H1 (cell line): ENCODE measurements around the gene TNN.

Source experiments
- CEBPB ChIP-seq: IDR thresholded peaks from 2 replicates; pipeline ENCODE4 v1.6.1; 2012; ENCODE audit warnings: low read depth, low read length
- CTCF ChIP-seq, 3 experiments: IDR thresholded peaks; 1 replicate in 2 of 3; 2 replicates in 1 of 3; pipeline versions ENCODE4 v1.5.1 to v1.6.1; 2011; ENCODE audit warnings: low read length in 3 of 3, mild to moderate bottlenecking in 3 of 3, inconsistent platforms in 2 of 3, low read depth in 1 of 3, moderate library complexity in 1 of 3; ENCODE audit not compliant: insufficient read depth in 1 of 3; ENCODE audit errors: control extremely low read depth in 1 of 3
- EZH2 ChIP-seq: fragments of 200-600 bp; sonication (generic); IDR thresholded peaks from 2 replicates; pipeline ENCODE4 v1.7.1; 2012; ENCODE audit warnings: low read depth, mild to moderate bottlenecking, moderate library complexity, low read length, inconsistent platforms; ENCODE audit not compliant: severe bottlenecking
- GTF2F1 ChIP-seq: IDR thresholded peaks from 2 replicates; pipeline ENCODE4 v1.6.1; 2012; ENCODE audit warnings: low read depth, low read length, improper control_type of control experiment, borderline replicate concordance
- HDAC6 ChIP-seq: IDR thresholded peaks from one replicate; pipeline ENCODE4 v1.7.1; 2012; ENCODE audit warnings: low read depth, mild to moderate bottlenecking, inconsistent platforms, low read length, moderate library complexity
- JUND ChIP-seq: IDR thresholded peaks from 2 replicates; pipeline ENCODE4 v1.6.1; 2011; ENCODE audit warnings: mild to moderate bottlenecking, improper control_type of control experiment, low read length
- KDM1A ChIP-seq: fragments of 200-600, 300-600 bp; sonication (generic); IDR thresholded peaks from 2 replicates; pipeline ENCODE4 v1.7.1; 2016; ENCODE audit warnings: mild to moderate bottlenecking, low read length, borderline replicate concordance
- POLR2AphosphoS5 ChIP-seq: IDR thresholded peaks from 2 replicates; pipeline ENCODE4 v1.6.1; 2011; ENCODE audit warnings: low read depth, low read length
- POU5F1 ChIP-seq: IDR thresholded peaks from 2 replicates; pipeline ENCODE4 v1.6.1; 2011; ENCODE audit warnings: low read depth, mild to moderate bottlenecking, low read length, moderate library complexity
- SIN3A ChIP-seq, 2 experiments: IDR thresholded peaks in 1 of 2; conservative IDR thresholded peaks in 1 of 2; 2 replicates each; pipeline ENCODE4 v1.6.1; 2011 to 2012; ENCODE audit warnings: low read length in 2 of 2, improper control_type of control experiment in 1 of 2, low read depth in 1 of 2, mild to moderate bottlenecking in 1 of 2
- SIX5 ChIP-seq: IDR thresholded peaks from 2 replicates; pipeline ENCODE4 v1.6.1; 2011; ENCODE audit warnings: mild to moderate bottlenecking, low read depth, low read length
- TAF1 ChIP-seq: IDR thresholded peaks from 2 replicates; pipeline ENCODE4 v1.6.1; 2011; ENCODE audit warnings: mild to moderate bottlenecking, low read depth, low read length
- TCF12 ChIP-seq: IDR thresholded peaks from 2 replicates; pipeline ENCODE4 v1.6.1; 2011; ENCODE audit warnings: low read depth, mild to moderate bottlenecking, low read length

- TF ChIP-seq CTCF (IDR thresholded peaks at IDR 0.05; ENCODE audit: control extremely low read depth in 1 of 3, insufficient read depth in 1 of 3, low read depth in 1 of 3, low read length in 3 of 3) (no peak), CEBPB (no peak), POU5F1 (no peak), SIN3A (conservative IDR thresholded peaks at IDR 0.05 in 1 of 2, IDR thresholded peaks at IDR 0.05 in 1 of 2; ENCODE audit: low read depth in 1 of 2, low read length in 2 of 2) (no peak), HDAC6 (no peak), TAF1 (no peak), POLR2AphosphoS5 (no peak), TCF12 (no peak), GTF2F1 (no peak), KDM1A (no peak), JUND (no peak), SIX5 (no peak), EZH2 (no peak)
Measured at GRCh38 chr1:175158170-175158591, 90.5 kb downstream of the TNN start.
